ENCODE data around the gene EXPH5. TPM values are rescaled to one million over a fixed set of nuclear protein-coding genes. Genes with fewer than 3 reads are reported as not detected.

The EXPH5 gene
- total and polyA plus RNA-seq, 2 of the 8 experiments (the other 6 are each of a cell fraction or from before 2014, with no cell fraction given) = 1.1 to 11.5 TPM

GRCh38 chr11:108497317-108498045, 96.1 kb downstream of the EXPH5 start:
- H4K5ac ChIP-seq (ENCODE audit: insufficient read length, low read depth, low read length) = no peak overlapping the region
- H3K9ac ChIP-seq (replicated peaks in 1 of 4; ENCODE audit: extremely low read depth in 1 of 4, low read depth in 3 of 4, low read length in 3 of 4) = peak overlapping the region; percentile 43 to 88 (median 67)
- DNase-seq (ENCODE audit: low read depth in 1 of 2, low spot score in 2 of 2) = peak; percentile 65 to 81
- no peak overlapping the region for H3K14ac ChIP-seq (ENCODE audit: insufficient read length)
- H3K56ac ChIP-seq (replicated peaks; ENCODE audit: insufficient read length, low read depth, low read length) = no peak overlapping the region
- peak overlapping the region; percentile 82; the same call in 1 of the 2 replicates for H4K8ac ChIP-seq (ENCODE audit: extremely low read depth, insufficient read depth, low read length)
- H2AK5ac ChIP-seq (ENCODE audit: low read depth, low read length) = no peak overlapping the region
- POLR2A ChIA-PET (ENCODE audit: partially characterized antibody) = interaction anchor here (1.0 to 1.6 kb wide), 6 partner anchors 27 to 360 kb away, joined by 3 to 4 read pairs (median 3); partner anchors contain the start of gene C11orf65
- no peak overlapping the region for H4K91ac ChIP-seq (replicated peaks; ENCODE audit: insufficient read length, low read length)
- H3K36me3 ChIP-seq (ENCODE audit: control insufficient read depth in 2 of 4, insufficient read depth in 4 of 4, low read length in 3 of 4) = no peaks in the 10 kb centered on the region
- H3K4me2 ChIP-seq (ENCODE audit: insufficient read depth in 1 of 2, low read depth in 2 of 2, low read length in 2 of 2) = peak overlapping the region; percentile 72 to 81
- CTCF ChIA-PET (ENCODE audit: partially characterized antibody) = interaction anchor here (1.0 kb wide), 1 partner anchor 152 kb away, joined by 3 read pairs; no protein-coding TSS in a partner anchor
- peak overlapping the region; percentile 19 for H3K4ac ChIP-seq (replicated peaks; ENCODE audit: insufficient read length, low read depth, low read length)
- H2BK15ac ChIP-seq (ENCODE audit: low read length) = no peak overlapping the region
- no peak overlapping the region for H3K23ac ChIP-seq (ENCODE audit: insufficient read length)
- H3K79me1 ChIP-seq (ENCODE audit: low read depth, low read length) = no peaks in the 10 kb centered on the region
- H3K18ac ChIP-seq (ENCODE audit: extremely low read depth, low read length) = peak overlapping the region; percentile 64
- peak overlapping the region; percentile 13; the same call in 1 of the 2 replicates for H2BK5ac ChIP-seq (ENCODE audit: low read depth, low read length)
- peak overlapping the region; percentile 87 for H2AFZ ChIP-seq (ENCODE audit: low read length)
- no peak overlapping the region for H2BK120ac ChIP-seq (replicated peaks; ENCODE audit: low read depth, low read length)
- peaks cover 6% of the 10 kb centered on the region; the same call in 1 of the 2 replicates for H3K23me2 ChIP-seq (ENCODE audit: low read depth, low read length)
- H3K27me3 ChIP-seq (replicated peaks in 1 of 4; ENCODE audit: control insufficient read depth in 3 of 4, extremely low read depth in 1 of 4, insufficient read depth in 3 of 4, low read length in 3 of 4) = peaks cover 0 to 6% (median 2%) of the 10 kb centered on the region in 4 experiments; a peak in 3 of 7 replicates
- H4K20me1 ChIP-seq (replicated peaks in 1 of 2; ENCODE audit: control insufficient read depth in 1 of 2, insufficient read depth in 2 of 2, low read length in 2 of 2) = no peaks in the 10 kb centered on the region
- H3K4me3 ChIP-seq (ENCODE audit: extremely low read depth in 1 of 4, insufficient read depth in 2 of 4, low read depth in 3 of 4, low read length in 4 of 4) = peak overlapping the region; percentile 44 to 83 (median 46)
- WGBS, 2 experiments (ENCODE audit: extremely low coverage in 1 of 2, insufficient coverage in 1 of 2, insufficient read length in 1 of 2, insufficient replicate concordance in 2 of 2, low coverage in 1 of 2, low lambda C conversion rate in 2 of 2, missing lambda C conversion rate in 1 of 2) = 2% methylated on average over 30 of the region's 30 CpGs; no CpG with 5 or more reads in 1 of the 2 experiments
- peak; percentile 96 for FAIRE-seq
- H2BK20ac ChIP-seq (ENCODE audit: low read length) = no peak overlapping the region; the same call in 1 of the 2 replicates
- H3K4me1 ChIP-seq (replicated peaks in 1 of 4; ENCODE audit: control insufficient read depth in 3 of 4, insufficient read depth in 4 of 4, low read length in 3 of 4) = peaks cover 0 to 7% (median 2%) of the 10 kb centered on the region in 4 experiments; a peak in 6 of 7 replicates
- H3K79me2 ChIP-seq (ENCODE audit: control insufficient read depth in 1 of 2, insufficient read depth in 2 of 2, low read length in 2 of 2) = no peaks in the 10 kb centered on the region
- H3K27ac ChIP-seq (ENCODE audit: low read depth, low read length) = peak overlapping the region; percentile 31; the same call in 1 of the 2 replicates
- no peak overlapping the region; the same call in 1 of the 2 replicates for H2BK12ac ChIP-seq (ENCODE audit: low read depth, low read length)
- H3K9me3 ChIP-seq (ENCODE audit: insufficient read depth in 2 of 2, low read depth in 1 of 2, low read length in 1 of 2) = no peaks in the 10 kb centered on the region
- no peak for TF ChIP-seq GTF2F1 (IDR thresholded peaks at IDR 0.05; ENCODE audit: borderline replicate concordance, low read depth, low read length)
- TF ChIP-seq BCL11A (IDR thresholded peaks at IDR 0.05; ENCODE audit: low read depth in 2 of 2, low read length in 2 of 2) = no peak
- peak; percentile 91 to 92 for TF ChIP-seq POLR2A (IDR thresholded peaks at IDR 0.05; ENCODE audit: control extremely low read depth in 1 of 2, low read depth in 2 of 2, low read length in 2 of 2)
- TF ChIP-seq KDM1A (IDR thresholded peaks at IDR 0.05; ENCODE audit: borderline replicate concordance, low read length) = no peak
- TF ChIP-seq EGR1 (IDR thresholded peaks at IDR 0.05; ENCODE audit: borderline replicate concordance, low read depth, low read length) = no peak
- TF ChIP-seq MAX (IDR thresholded peaks at IDR 0.05) = peak; percentile 77
- no peak; the same call in 1 of the 2 replicates for TF ChIP-seq BACH1 (IDR thresholded peaks at IDR 0.05; ENCODE audit: low read length)
- TF ChIP-seq KDM4A (IDR thresholded peaks at IDR 0.05; ENCODE audit: low read depth, low read length, severe bottlenecking) = no peak
- TF ChIP-seq SP4 (IDR thresholded peaks at IDR 0.05; ENCODE audit: low read length) = no peak; the same call in 1 of the 2 replicates
- TF ChIP-seq RXRA (IDR thresholded peaks at IDR 0.05; ENCODE audit: insufficient read depth, low read depth, low read length) = no peak
- TF ChIP-seq CREB1 (IDR thresholded peaks at IDR 0.05) = peak; percentile 90
- no peak; a peak in 1 of 4 replicates for TF ChIP-seq RAD21 (IDR thresholded peaks at IDR 0.05 in 1 of 2, conservative IDR thresholded peaks at IDR 0.05 in 1 of 2; ENCODE audit: low read depth in 2 of 2, low read length in 2 of 2)
